HEK293 (cell line): ENCODE results near the gene CKAP4.

Source experiments
- CTCF ChIA-PET: fragments of 350-600 bp; formaldehyde crosslinking; extraction: SDS; loops from one replicate; lab custom pipeline; 2021; ENCODE audit warnings: antibody characterized with exemption; lab: Yijun Ruan, JAX
- POLR2A ChIA-PET: fragments of 300-600 bp; formaldehyde crosslinking; extraction: SDS; loops from one replicate; lab custom pipeline; 2020; ENCODE audit warnings: antibody characterized with exemption, inconsistent platforms; lab: Yijun Ruan, JAX
- H3K27ac ChIP-seq: fragments of 200-500 bp; sonication (Bioruptor generic); 2 replicates; pipeline ENCODE4 v1.5.1; 2014; ENCODE audit warnings: low read depth, low read length, control low read depth, inconsistent platforms; ENCODE audit errors: extremely low read depth
- H3K36me3 ChIP-seq, 2 experiments: fragments of 200-500 bp in 1 of 2; sonication (Bioruptor generic) in 1 of 2; 1 replicate in 1 of 2; 2 replicates in 1 of 2; pipeline ENCODE4 v1.5.1; 2014 to 2017; ENCODE audit warnings: inconsistent platforms in 2 of 2, low read length in 2 of 2; ENCODE audit not compliant: control insufficient read depth in 2 of 2, insufficient read depth in 1 of 2
- H3K4me1 ChIP-seq: fragments of 200-500 bp; sonication (Bioruptor generic); 2 replicates; pipeline ENCODE4 v1.5.1; 2014; ENCODE audit warnings: mild to moderate bottlenecking, low read length, inconsistent platforms; ENCODE audit not compliant: control insufficient read depth, insufficient read depth
- H3K4me3 ChIP-seq: 2 replicates; pipeline ENCODE4 v1.5.1; 2011; ENCODE audit warnings: low read depth, mild to moderate bottlenecking, control low read depth, low read length, moderate library complexity
- H3K9me3 ChIP-seq: fragments of 200-500 bp; sonication (Bioruptor generic); 2 replicates; pipeline ENCODE4 v1.5.1; 2014; ENCODE audit warnings: low read depth, low read length, inconsistent platforms; ENCODE audit not compliant: control insufficient read depth, insufficient read depth
- GLI2 ChIP-seq: fragments of 450-650 bp; formaldehyde crosslinking; IDR thresholded peaks from 2 replicates; pipeline ENCODE4; 2017; ENCODE audit warnings: missing biosample characterization, missing genetic modification characterization, low read depth, borderline replicate concordance
- GLIS2 ChIP-seq: fragments of 450-650 bp; formaldehyde crosslinking; IDR thresholded peaks from 2 replicates; pipeline ENCODE4 v1.5.1; 2016; ENCODE audit warnings: missing biosample characterization, missing genetic modification characterization
- HOXA7 ChIP-seq: sonication (generic); formaldehyde crosslinking; IDR thresholded peaks from 2 replicates; pipeline ENCODE4 v1.8.1; 2022; ENCODE audit warnings: missing genetic modification reagents, borderline replicate concordance
- OSR2 ChIP-seq: fragments of 450-650 bp; formaldehyde crosslinking; IDR thresholded peaks from 2 replicates; pipeline ENCODE4 v1.5.1; 2016; ENCODE audit warnings: missing biosample characterization, missing genetic modification characterization
- SP3 ChIP-seq: fragments of 450-650 bp; formaldehyde crosslinking; IDR thresholded peaks from 2 replicates; pipeline ENCODE4 v1.5.1; 2016; ENCODE audit warnings: missing biosample characterization, missing genetic modification characterization
- TSHZ1 ChIP-seq: fragments of 450-650 bp; formaldehyde crosslinking; IDR thresholded peaks from 2 replicates; pipeline ENCODE4 v1.5.1; 2016; ENCODE audit warnings: missing biosample characterization, missing genetic modification characterization, borderline replicate concordance
- ZBTB1 ChIP-seq: fragments of 450-650 bp; formaldehyde crosslinking; IDR thresholded peaks from 2 replicates; pipeline ENCODE4 v1.5.1; 2016; ENCODE audit warnings: missing biosample characterization, missing genetic modification characterization
- ZBTB48 ChIP-seq: fragments of 450-650 bp; formaldehyde crosslinking; IDR thresholded peaks from 2 replicates; pipeline ENCODE4 v1.5.1; 2016; ENCODE audit warnings: missing biosample characterization, missing genetic modification characterization
- ZBTB6 ChIP-seq: fragments of 450-650 bp; formaldehyde crosslinking; IDR thresholded peaks from 2 replicates; pipeline ENCODE4 v1.5.1; 2017; ENCODE audit warnings: missing biosample characterization, missing genetic modification characterization
- ZNF155 ChIP-seq: fragments of 450-650 bp; formaldehyde crosslinking; IDR thresholded peaks from 2 replicates; pipeline ENCODE4 v1.5.1; 2016; ENCODE audit warnings: missing biosample characterization, missing genetic modification characterization
- ZNF274 ChIP-seq, 2 experiments: fragments of 200-500 bp in 1 of 2; fragments of 450-650 bp in 1 of 2; sonication (Bioruptor generic) in 1 of 2; formaldehyde crosslinking in 1 of 2; IDR thresholded peaks; 2 replicates each; pipeline versions ENCODE4 v1.5.1 to v1.6.1; 2014 to 2016; ENCODE audit warnings: borderline replicate concordance in 1 of 2, inconsistent platforms in 1 of 2, low read length in 1 of 2, missing biosample characterization in 1 of 2, missing genetic modification characterization in 1 of 2
- ZNF292 ChIP-seq: fragments of 450-650 bp; formaldehyde crosslinking; IDR thresholded peaks from 2 replicates; pipeline ENCODE4 v1.5.1; 2016; ENCODE audit warnings: low read depth, missing biosample characterization, missing genetic modification characterization, borderline replicate concordance
- ZNF302 ChIP-seq: fragments of 450-650 bp; formaldehyde crosslinking; IDR thresholded peaks from 2 replicates; pipeline ENCODE4 v1.5.1; 2016; ENCODE audit warnings: missing biosample characterization, missing genetic modification characterization, low read depth
- ZNF391 ChIP-seq: fragments of 450-650 bp; formaldehyde crosslinking; IDR thresholded peaks from 2 replicates; pipeline ENCODE4 v1.5.1; 2016; ENCODE audit warnings: low read depth, missing biosample characterization, missing genetic modification characterization, borderline replicate concordance
- ZNF394 ChIP-seq: fragments of 450-650 bp; formaldehyde crosslinking; IDR thresholded peaks from 2 replicates; pipeline ENCODE4 v1.5.1; 2016; ENCODE audit warnings: missing biosample characterization, missing genetic modification characterization, mild to moderate bottlenecking, moderate library complexity, borderline replicate concordance
- ZNF416 ChIP-seq: fragments of 450-650 bp; formaldehyde crosslinking; IDR thresholded peaks from 2 replicates; pipeline ENCODE4 v1.5.1; 2016; ENCODE audit warnings: missing biosample characterization, missing genetic modification characterization
- ZNF555 ChIP-seq: fragments of 450-650 bp; formaldehyde crosslinking; conservative IDR thresholded peaks from 2 replicates; pipeline ENCODE4 v1.5.1; 2017; ENCODE audit warnings: missing biosample characterization, mild to moderate bottlenecking, missing genetic modification characterization, inconsistent platforms
- ZNF558 ChIP-seq: fragments of 450-650 bp; formaldehyde crosslinking; IDR thresholded peaks from 2 replicates; pipeline ENCODE4 v1.5.1; 2016; ENCODE audit warnings: missing biosample characterization, missing genetic modification characterization
- ZNF621 ChIP-seq: fragments of 450-650 bp; formaldehyde crosslinking; IDR thresholded peaks from 2 replicates; pipeline ENCODE4 v1.5.1; 2017; ENCODE audit warnings: missing biosample characterization, missing genetic modification characterization
- ZNF626 ChIP-seq: fragments of 450-650 bp; sonication (Bioruptor Pico); formaldehyde crosslinking; IDR thresholded peaks from 2 replicates; pipeline ENCODE4 v1.5.1; 2018; ENCODE audit warnings: missing biosample characterization, missing genetic modification characterization, inconsistent platforms
- ZNF658 ChIP-seq: fragments of 450-650 bp; formaldehyde crosslinking; IDR thresholded peaks from 2 replicates; pipeline ENCODE4; 2016; ENCODE audit warnings: missing biosample characterization, missing genetic modification characterization
- ZNF660 ChIP-seq: fragments of 450-650 bp; IDR thresholded peaks from 2 replicates; pipeline ENCODE4 v1.5.1; 2018; ENCODE audit warnings: missing biosample characterization, mild to moderate bottlenecking, missing genetic modification characterization
- ZNF791 ChIP-seq: fragments of 450-650 bp; formaldehyde crosslinking; IDR thresholded peaks from 2 replicates; pipeline ENCODE4 v1.5.1; 2016; ENCODE audit warnings: missing biosample characterization, missing genetic modification characterization
- ZNF843 ChIP-seq: fragments of 450-650 bp; formaldehyde crosslinking; IDR thresholded peaks from 2 replicates; pipeline ENCODE4 v1.5.1; 2016; ENCODE audit warnings: missing biosample characterization, missing genetic modification characterization
- ZSCAN4 ChIP-seq: fragments of 450-650 bp; formaldehyde crosslinking; IDR thresholded peaks from 2 replicates; pipeline ENCODE4 v1.5.1; 2017; ENCODE audit warnings: missing biosample characterization, missing genetic modification characterization
- ZXDB ChIP-seq: fragments of 450-650 bp; formaldehyde crosslinking; IDR thresholded peaks from 2 replicates; pipeline ENCODE4 v1.5.1; 2016; ENCODE audit warnings: missing biosample characterization, missing genetic modification characterization

Gene CKAP4

GRCh38 chr12:106291342-106291741 lies 43.5 kb upstream of the CKAP4 start:
- Histone ChIP-seq H3K9me3 (no peaks in the 10 kb centered on the region), H3K4me3 (no peak overlapping the region), H3K4me1 (peaks cover 6% of the 10 kb centered on the region), H3K27ac (no peak overlapping the region), H3K36me3 (no peaks in the 10 kb centered on the region)
- POLR2A ChIA-PET: interaction anchor here (0.6 to 1.4 kb wide), 2 partner anchors 10 to 237 kb away, joined by 3 to 4 read pairs; no protein-coding TSS in a partner anchor
- CTCF ChIA-PET: interaction anchor here (0.6 to 3.7 kb wide), 2 partner anchors 8 to 13 kb away, joined by 7 to 25 read pairs; no protein-coding TSS in a partner anchor
- TF ChIP-seq ZNF394 (tag by site-specific recombination) (no peak), ZNF292 (no peak), ZNF416 (tag by site-specific recombination) (no peak), SP3 (no peak), ZBTB6 (tag by site-specific recombination) (no peak), OSR2 (tag by site-specific recombination) (no peak), ZNF558 (tag by site-specific recombination) (no peak), GLIS2 (tag by site-specific recombination) (no peak)

- H3K27ac ChIP-seq: no peak overlapping the region
- no peaks in the 10 kb centered on the region for H3K9me3 ChIP-seq
- peaks cover 6% of the 10 kb centered on the region for H3K4me1 ChIP-seq
- POLR2A ChIA-PET: interaction anchor here (0.6 to 1.4 kb wide), 2 partner anchors 11 to 237 kb away, joined by 3 to 4 read pairs; no protein-coding TSS in a partner anchor
- H3K4me3 ChIP-seq: no peak overlapping the region
- no peak for TF ChIP-seq ZNF274 (IDR thresholded peaks at IDR 0.05; ENCODE audit: low read length)
- no peak for TF ChIP-seq ZNF274 (tag by site-specific recombination; IDR thresholded peaks at IDR 0.05; ENCODE audit: borderline replicate concordance)
- TF ChIP-seq ZNF155: no peak
- no peak for TF ChIP-seq GLI2
- TF ChIP-seq ZBTB48: no peak
- TF ChIP-seq ZNF791 (tag by site-specific recombination): no peak
- TF ChIP-seq HOXA7: no peak
- no peak for TF ChIP-seq ZNF626 (tag by site-specific recombination)
- no peak for TF ChIP-seq ZNF391 (tag by site-specific recombination)
- no peak for TF ChIP-seq ZBTB6 (tag by site-specific recombination)
- TF ChIP-seq ZNF555 (tag by site-specific recombination): no peak
- TF ChIP-seq ZNF660 (tag by site-specific recombination): no peak
- no peak for TF ChIP-seq ZNF302 (tag by site-specific recombination)
- no peak for TF ChIP-seq ZXDB (tag by site-specific recombination)
- no peak for TF ChIP-seq ZSCAN4 (tag by site-specific recombination)
- no peak for TF ChIP-seq ZNF843 (tag by site-specific recombination)
- TF ChIP-seq TSHZ1 (tag by site-specific recombination): no peak
- TF ChIP-seq ZNF621 (tag by site-specific recombination): no peak
- TF ChIP-seq ZNF658 (tag by site-specific recombination): no peak
- TF ChIP-seq ZBTB1 (tag by site-specific recombination): no peak
- TF ChIP-seq, all 188 proteins: peak for 0
- H3K36me3 ChIP-seq: no peaks in the 10 kb centered on the region
- CTCF ChIA-PET: interaction anchor here (3.7 kb wide), 1 partner anchor 8 kb away, joined by 25 read pairs; no protein-coding TSS in a partner anchor
Measured at GRCh38 chr12:106290666-106291065, 42.8 kb upstream of the CKAP4 start.
